ENCODE data around the gene H1-8.

DNA sequence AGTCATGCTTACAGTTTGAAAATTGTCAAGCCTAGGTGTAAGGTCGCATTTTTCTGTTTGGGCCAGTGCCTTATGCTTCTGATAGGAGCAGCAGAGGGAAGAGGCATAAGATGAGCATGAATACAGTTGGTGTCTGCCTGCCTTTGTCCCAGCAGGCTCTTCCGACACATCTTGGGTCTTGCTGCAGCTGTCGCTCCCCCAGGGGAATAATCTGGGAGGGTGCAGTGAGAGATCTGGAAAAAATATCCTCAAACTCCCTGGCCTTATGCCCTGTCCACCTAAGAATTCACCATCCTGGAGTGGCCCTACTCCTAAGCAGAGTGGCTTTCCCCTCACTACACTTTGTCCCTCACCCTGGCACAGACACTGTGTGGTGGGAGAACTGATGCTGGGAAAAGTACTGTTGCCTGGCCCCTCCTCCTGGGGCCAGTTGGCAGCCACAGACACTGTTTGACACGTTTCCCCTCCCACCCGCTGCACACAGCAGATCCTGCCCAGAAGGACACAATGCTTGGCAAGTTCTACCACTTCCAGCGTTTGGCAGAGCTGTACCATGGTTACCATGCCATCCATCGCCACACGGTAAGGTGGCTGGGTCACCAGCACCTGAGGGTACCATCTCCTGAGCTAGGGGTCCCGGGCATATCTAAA is 35.7 kb upstream of the H1-8 start:
- TF ChIP-seq RAD21 (IDR thresholded peaks at IDR 0.05; ENCODE audit: low read depth) (no peak), YY1 (IDR thresholded peaks at IDR 0.05; ENCODE audit: extremely low read depth, insufficient replicate concordance, low read depth, low read length) (no peak), EZH2 (IDR thresholded peaks at IDR 0.05) (no peak), EZH2phosphoT487 (IDR thresholded peaks at IDR 0.05; ENCODE audit: borderline replicate concordance) (no peak), POLR2AphosphoS5 (IDR thresholded peaks at IDR 0.05; ENCODE audit: low read depth, low read length) (no peak)
- TF ChIP-seq, protein P1, sequence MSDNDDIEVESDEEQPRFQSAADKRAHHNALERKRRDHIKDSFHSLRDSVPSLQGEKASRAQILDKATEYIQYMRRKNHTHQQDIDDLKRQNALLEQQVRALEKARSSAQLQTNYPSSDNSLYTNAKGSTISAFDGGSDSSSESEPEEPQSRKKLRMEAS (IDR thresholded peaks at IDR 0.05) = no peak
- TF ChIP-seq, protein P2, sequence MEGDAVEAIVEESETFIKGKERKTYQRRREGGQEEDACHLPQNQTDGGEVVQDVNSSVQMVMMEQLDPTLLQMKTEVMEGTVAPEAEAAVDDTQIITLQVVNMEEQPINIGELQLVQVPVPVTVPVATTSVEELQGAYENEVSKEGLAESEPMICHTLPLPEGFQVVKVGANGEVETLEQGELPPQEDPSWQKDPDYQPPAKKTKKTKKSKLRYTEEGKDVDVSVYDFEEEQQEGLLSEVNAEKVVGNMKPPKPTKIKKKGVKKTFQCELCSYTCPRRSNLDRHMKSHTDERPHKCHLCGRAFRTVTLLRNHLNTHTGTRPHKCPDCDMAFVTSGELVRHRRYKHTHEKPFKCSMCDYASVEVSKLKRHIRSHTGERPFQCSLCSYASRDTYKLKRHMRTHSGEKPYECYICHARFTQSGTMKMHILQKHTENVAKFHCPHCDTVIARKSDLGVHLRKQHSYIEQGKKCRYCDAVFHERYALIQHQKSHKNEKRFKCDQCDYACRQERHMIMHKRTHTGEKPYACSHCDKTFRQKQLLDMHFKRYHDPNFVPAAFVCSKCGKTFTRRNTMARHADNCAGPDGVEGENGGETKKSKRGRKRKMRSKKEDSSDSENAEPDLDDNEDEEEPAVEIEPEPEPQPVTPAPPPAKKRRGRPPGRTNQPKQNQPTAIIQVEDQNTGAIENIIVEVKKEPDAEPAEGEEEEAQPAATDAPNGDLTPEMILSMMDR (IDR thresholded peaks at IDR 0.05 in 2 of 3, conservative IDR thresholded peaks at IDR 0.05 in 1 of 3; ENCODE audit: borderline replicate concordance in 1 of 3, insufficient read depth in 1 of 3, low read depth in 2 of 3, low read length in 2 of 3) = no peak
